Glutamatergic neuron (in vitro differentiated cells): ENCODE measurements around the gene ASPHD2. TPM values are rescaled to one million over a fixed set of nuclear protein-coding genes. Genes with fewer than 3 reads are reported as not detected.

Experiments used
- DNase-seq: peaks from one replicate; pipeline ENCODE4 v3.0.0; 2022
- H3K27ac Mint-ChIP-seq: one replicate; pipeline ENCODE4 v1.8.0; 2020; ENCODE audit warnings: mild to moderate bottlenecking, mixed read lengths, inconsistent platforms; ENCODE audit not compliant: unreplicated experiment
- H3K27me3 Mint-ChIP-seq: one replicate; pipeline ENCODE4 v1.8.0; 2020; ENCODE audit warnings: mild to moderate bottlenecking, moderate library complexity, mixed read lengths, inconsistent platforms; ENCODE audit not compliant: unreplicated experiment
- H3K36me3 Mint-ChIP-seq: one replicate; pipeline ENCODE4 v1.8.0; 2020; ENCODE audit warnings: mild to moderate bottlenecking, mixed read lengths, inconsistent platforms; ENCODE audit not compliant: unreplicated experiment
- H3K4me1 Mint-ChIP-seq: one replicate; pipeline ENCODE4 v1.8.0; 2020; ENCODE audit warnings: mild to moderate bottlenecking, low read depth, mixed read lengths, inconsistent platforms; ENCODE audit not compliant: unreplicated experiment
- H3K4me3 Mint-ChIP-seq: one replicate; pipeline ENCODE4 v1.8.0; 2020; ENCODE audit warnings: mild to moderate bottlenecking, mixed read lengths, inconsistent platforms; ENCODE audit not compliant: unreplicated experiment
- H3K9me3 Mint-ChIP-seq: one replicate; pipeline ENCODE4 v1.8.0; 2020; ENCODE audit warnings: mild to moderate bottlenecking, moderate library complexity, mixed read lengths, inconsistent platforms; ENCODE audit not compliant: unreplicated experiment
- total RNA-seq: library from RNA; stranded (reverse); fragmentation: NEBNext Ultra II Directional; extraction: Animal tissue kit (Norgen Biotek cat#: 25700); gene quantifications from one replicate; pipeline ENCODE4 v1.2.1, GENCODE V29; 2021; ENCODE audit not compliant: unreplicated experiment
- TF ChIP-seq, protein P1 (sequence below): fragments of 200-600 bp; sonication (generic); IDR thresholded peaks from one replicate; pipeline ENCODE4 v1.5.0; 2021; ENCODE audit not compliant: partially characterized antibody, unreplicated experiment

ASPHD2 gene
- total RNA-seq, 1 donor from 2014 or later: 19.0 TPM

DNA sequence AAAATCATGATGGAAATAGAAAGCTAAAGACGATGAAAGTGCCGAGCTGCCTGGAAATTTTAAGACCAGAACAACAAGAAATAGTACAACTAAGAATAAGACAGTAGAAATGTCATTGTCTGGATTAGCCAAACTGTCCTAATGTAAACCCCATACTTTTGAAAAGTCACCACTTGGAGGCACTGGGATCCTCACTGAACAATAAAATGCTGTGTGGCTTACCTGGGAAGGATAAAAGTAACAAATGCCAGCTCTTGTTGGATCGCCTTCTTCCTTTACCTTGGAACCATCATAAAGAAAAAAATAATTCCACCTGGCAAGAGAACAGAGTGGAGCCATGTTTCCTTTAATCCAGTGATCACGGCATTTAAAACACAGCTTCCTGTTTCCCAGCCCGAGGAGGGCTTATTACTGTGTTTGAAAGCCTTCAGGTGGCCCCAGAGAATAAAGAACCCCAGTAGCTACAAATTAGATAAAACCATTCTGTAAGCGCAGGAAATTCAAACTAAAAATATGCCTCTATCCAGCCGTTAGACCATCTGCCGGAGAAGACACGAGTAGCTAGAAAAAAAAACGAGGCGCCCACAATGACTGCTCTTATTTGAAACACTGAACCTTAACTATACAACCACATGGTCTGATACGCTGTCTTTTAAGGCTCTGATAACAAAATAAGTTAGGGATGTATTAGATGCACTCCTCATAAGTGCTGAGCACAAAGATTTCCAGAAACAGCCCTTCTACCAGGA lies 50.2 kb downstream of the ASPHD2 start:
- Mint-ChIP-seq H3K9me3 (peaks cover 3% of the 10 kb centered on the region), H3K4me3 (peak overlapping the region; percentile 75), H3K4me1 (peaks cover 33% of the 10 kb centered on the region), H3K27ac (peak overlapping the region; percentile 67), H3K36me3 (no peaks in the 10 kb centered on the region), H3K27me3 (peaks cover 2% of the 10 kb centered on the region)
- DNase-seq: no peak
- TF ChIP-seq, protein P1, sequence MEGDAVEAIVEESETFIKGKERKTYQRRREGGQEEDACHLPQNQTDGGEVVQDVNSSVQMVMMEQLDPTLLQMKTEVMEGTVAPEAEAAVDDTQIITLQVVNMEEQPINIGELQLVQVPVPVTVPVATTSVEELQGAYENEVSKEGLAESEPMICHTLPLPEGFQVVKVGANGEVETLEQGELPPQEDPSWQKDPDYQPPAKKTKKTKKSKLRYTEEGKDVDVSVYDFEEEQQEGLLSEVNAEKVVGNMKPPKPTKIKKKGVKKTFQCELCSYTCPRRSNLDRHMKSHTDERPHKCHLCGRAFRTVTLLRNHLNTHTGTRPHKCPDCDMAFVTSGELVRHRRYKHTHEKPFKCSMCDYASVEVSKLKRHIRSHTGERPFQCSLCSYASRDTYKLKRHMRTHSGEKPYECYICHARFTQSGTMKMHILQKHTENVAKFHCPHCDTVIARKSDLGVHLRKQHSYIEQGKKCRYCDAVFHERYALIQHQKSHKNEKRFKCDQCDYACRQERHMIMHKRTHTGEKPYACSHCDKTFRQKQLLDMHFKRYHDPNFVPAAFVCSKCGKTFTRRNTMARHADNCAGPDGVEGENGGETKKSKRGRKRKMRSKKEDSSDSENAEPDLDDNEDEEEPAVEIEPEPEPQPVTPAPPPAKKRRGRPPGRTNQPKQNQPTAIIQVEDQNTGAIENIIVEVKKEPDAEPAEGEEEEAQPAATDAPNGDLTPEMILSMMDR: no peak

DNA sequence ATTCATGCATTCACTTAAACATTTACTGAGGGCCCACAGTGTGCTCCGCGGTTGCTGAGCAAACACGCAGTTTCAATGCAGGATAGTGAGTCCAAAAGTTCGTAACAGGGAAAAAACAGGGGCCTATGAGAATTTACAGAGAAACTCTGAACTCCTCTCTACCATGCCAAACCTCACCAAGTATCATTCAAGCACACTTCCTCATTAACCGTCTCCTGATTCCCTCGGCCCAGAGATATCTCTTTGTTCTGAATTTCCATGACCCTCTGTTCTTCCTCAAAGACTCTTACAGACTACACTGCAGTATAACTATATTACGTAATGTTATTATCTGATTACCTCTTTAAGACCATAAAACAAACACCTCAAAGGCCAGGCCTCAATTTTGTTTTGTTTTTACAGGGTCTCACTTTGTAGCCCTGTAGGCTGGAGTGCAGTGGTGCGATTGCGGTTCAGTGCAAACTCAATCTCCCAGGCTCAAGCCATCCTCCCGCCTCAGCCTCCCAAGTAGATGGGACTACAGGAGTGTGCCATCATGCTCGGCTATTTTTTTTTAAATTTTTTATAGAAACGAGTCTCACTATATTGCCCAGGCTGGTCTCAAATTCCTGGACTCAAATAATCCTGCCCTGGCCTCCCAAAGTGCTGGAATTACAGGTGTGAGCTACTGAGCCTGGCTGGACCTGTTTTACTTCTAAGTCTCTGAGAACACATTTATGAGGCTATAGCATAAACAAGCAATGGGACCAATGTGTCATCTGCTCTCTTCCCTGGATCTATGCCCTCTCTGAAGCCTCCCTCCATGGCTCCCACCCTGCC lies 50.9 kb downstream of the ASPHD2 start:
- TF ChIP-seq, protein P1: no peak
- Mint-ChIP-seq H3K27ac (peak overlapping the region; percentile 67), H3K4me3 (peak overlapping the region; percentile 75), H3K36me3 (no peaks in the 10 kb centered on the region), H3K4me1 (peaks cover 36% of the 10 kb centered on the region), H3K27me3 (peaks cover 2% of the 10 kb centered on the region), H3K9me3 (peaks cover 3% of the 10 kb centered on the region)
- no peak for DNase-seq

DNA sequence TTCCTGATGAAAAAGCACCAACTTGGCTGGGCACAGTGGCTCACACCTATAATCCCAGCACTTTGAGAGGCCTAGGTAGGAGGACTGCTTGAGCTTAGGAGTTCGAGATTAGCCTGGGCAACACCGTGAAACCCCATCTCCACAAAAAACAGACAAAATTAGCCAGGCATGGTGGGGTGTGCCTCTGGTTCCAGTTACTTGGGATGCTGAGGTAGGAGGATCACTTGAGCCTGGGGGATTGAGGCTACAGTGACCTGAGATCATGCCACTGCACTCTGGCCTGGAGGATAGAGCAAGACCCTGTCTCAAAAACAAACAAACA lies 51.5 kb downstream of the ASPHD2 start:
- TF ChIP-seq, protein P1: no peak
- Mint-ChIP-seq H3K36me3 (no peaks in the 10 kb centered on the region), H3K4me1 (peaks cover 36% of the 10 kb centered on the region), H3K4me3 (no peak overlapping the region), H3K27ac (no peak overlapping the region), H3K27me3 (peaks cover 2% of the 10 kb centered on the region), H3K9me3 (peaks cover 3% of the 10 kb centered on the region)
- DNase-seq: no peak

DNA sequence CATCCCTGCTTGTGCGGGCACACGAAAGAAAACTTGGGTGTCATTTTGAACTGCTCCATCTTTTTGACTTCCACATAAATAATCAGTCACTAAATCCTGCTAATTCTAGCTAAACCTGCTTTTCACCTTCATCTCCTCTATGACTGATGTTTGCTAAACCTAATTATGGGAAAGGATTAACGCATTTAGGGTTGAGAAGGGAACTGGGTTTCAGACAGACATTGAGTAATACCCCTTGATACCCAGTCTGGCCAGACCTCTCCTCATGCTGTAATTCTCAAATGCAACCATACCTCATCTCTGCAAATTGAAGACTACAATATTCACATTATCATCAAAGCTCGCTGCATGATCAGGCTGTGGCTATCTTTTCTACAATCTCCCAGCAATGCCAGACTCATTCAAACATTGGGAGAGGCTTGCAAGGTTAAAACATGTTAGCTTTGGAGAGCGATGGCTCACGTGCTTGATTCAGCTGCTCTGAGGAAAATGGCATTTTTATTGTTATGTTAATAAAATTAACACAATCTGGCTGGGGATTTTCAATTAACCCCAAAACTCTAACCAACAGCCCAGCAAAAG lies 52.1 kb downstream of the ASPHD2 start:
- Mint-ChIP-seq H3K4me3 (peak overlapping the region; percentile 44), H3K9me3 (peaks cover 3% of the 10 kb centered on the region), H3K36me3 (no peaks in the 10 kb centered on the region), H3K27me3 (peaks cover 2% of the 10 kb centered on the region), H3K27ac (no peak overlapping the region), H3K4me1 (peaks cover 36% of the 10 kb centered on the region)
- no peak for DNase-seq
- TF ChIP-seq, protein P1: no peak
